Smooth muscle cell (in vitro differentiated cells): ENCODE results near the gene CHPF. TPM values are rescaled to one million over a fixed set of nuclear protein-coding genes. Genes with fewer than 3 reads are reported as not detected.
A peak's percentile ranks its signal among the peaks of the same experiment; 100 is the strongest.

Experiments used
- DNase-seq: peaks from one replicate; lab custom pipeline; 2025; ENCODE audit not compliant: unreplicated experiment; lab: John Stamatoyannopoulos, UW
- H2AFZ ChIP-seq: fragments of 200-600 bp; sonication (generic); 2 replicates; pipeline ENCODE4 v1.6.0; 2016; ENCODE audit warnings: antibody characterized with exemption, low read depth, mild to moderate bottlenecking
- H3F3A ChIP-seq: fragments of 200-600 bp; sonication (generic); 2 replicates; pipeline ENCODE4 v1.6.0; 2017; ENCODE audit warnings: antibody characterized with exemption, low read depth
- H3K27ac ChIP-seq: fragments of 200-600 bp; sonication (generic); 2 replicates; pipeline ENCODE4 v1.5.1; 2016; ENCODE audit warnings: low read depth, mild to moderate bottlenecking
- H3K27me3 ChIP-seq: fragments of 200-600 bp; sonication (generic); 2 replicates; pipeline ENCODE4 v1.6.1; 2016; ENCODE audit warnings: low read depth, mild to moderate bottlenecking
- H3K36me3 ChIP-seq: fragments of 200-600 bp; sonication (generic); 2 replicates; pipeline ENCODE4 v1.5.1; 2016; ENCODE audit warnings: low read depth
- H3K4me1 ChIP-seq: fragments of 200-600 bp; sonication (generic); 2 replicates; pipeline ENCODE4 v1.5.1; 2016; ENCODE audit warnings: low read depth
- H3K4me2 ChIP-seq: fragments of 200-600 bp; sonication (generic); 2 replicates; pipeline ENCODE4 v1.6.0; 2016; ENCODE audit warnings: mild to moderate bottlenecking
- H3K4me3 ChIP-seq: fragments of 200-600 bp; sonication (generic); 2 replicates; pipeline ENCODE4 v1.5.1; 2016; ENCODE audit warnings: mild to moderate bottlenecking
- H3K79me2 ChIP-seq: fragments of 200-600 bp; sonication (generic); 2 replicates; pipeline ENCODE4 v1.6.0; 2016; ENCODE audit warnings: low read depth, mild to moderate bottlenecking
- H3K9ac ChIP-seq: fragments of 200-600 bp; sonication (generic); 2 replicates; pipeline ENCODE4 v1.6.0; 2016; ENCODE audit warnings: low read depth
- H3K9me3 ChIP-seq: fragments of 200-600 bp; sonication (generic); replicated peaks from 2 replicates; pipeline ENCODE4 v1.5.1; 2016; ENCODE audit warnings: low read depth
- H4K20me1 ChIP-seq: fragments of 200-600 bp; sonication (generic); 2 replicates; pipeline ENCODE4 v1.6.0; 2016; ENCODE audit warnings: low read depth
- WGBS: methylation state at CpG from one replicate; pipeline ENCODE4 v1.1.7; 2016; ENCODE audit warnings: low lambda C conversion rate; 5-methylcytosine and 5-hydroxymethylcytosine counted together
- polyA plus RNA-seq: library from polyadenylated mRNA; unstranded; fragments of >200 nt; fragmentation: Nextera tagmentation; extraction: Ambion mirVana; gene quantifications from 2 replicates; pipeline ENCODE4 v1.2.1, GENCODE V29; 2016
- total RNA-seq: library from RNA; depleted of rRNA; stranded (reverse); fragments of >200 nt; gene quantifications from 2 replicates; pipeline ENCODE4 v1.2.3, GENCODE V29; 2014
- TF ChIP-seq, protein P1 (sequence below): fragments of 200-600 bp; sonication (generic); IDR thresholded peaks from 2 replicates; pipeline ENCODE4 v1.5.1; 2017; ENCODE audit warnings: borderline replicate concordance, mild to moderate bottlenecking, antibody characterized with exemption; ENCODE audit not compliant: insufficient read depth, poor library complexity, severe bottlenecking

Gene CHPF
- total and polyA plus RNA-seq, 2 experiments from 2014 or later, result 141 to 344 TPM

- no peak overlapping the region for H3K27ac ChIP-seq
- H3K4me2 ChIP-seq, result no peak overlapping the region
- H3K36me3 ChIP-seq, result no peaks in the 10 kb centered on the region
- H3K27me3 ChIP-seq, result peaks cover 15% of the 10 kb centered on the region
- no peak overlapping the region for H2AFZ ChIP-seq
- 97% methylated on average over 14 of the region's 14 CpGs for WGBS
- no peaks in the 10 kb centered on the region for H4K20me1 ChIP-seq
- no peaks in the 10 kb centered on the region for H3K79me2 ChIP-seq
- H3F3A ChIP-seq, result no peaks in the 10 kb centered on the region
- H3K4me1 ChIP-seq, result peaks cover 7% of the 10 kb centered on the region
- TF ChIP-seq, protein P1, sequence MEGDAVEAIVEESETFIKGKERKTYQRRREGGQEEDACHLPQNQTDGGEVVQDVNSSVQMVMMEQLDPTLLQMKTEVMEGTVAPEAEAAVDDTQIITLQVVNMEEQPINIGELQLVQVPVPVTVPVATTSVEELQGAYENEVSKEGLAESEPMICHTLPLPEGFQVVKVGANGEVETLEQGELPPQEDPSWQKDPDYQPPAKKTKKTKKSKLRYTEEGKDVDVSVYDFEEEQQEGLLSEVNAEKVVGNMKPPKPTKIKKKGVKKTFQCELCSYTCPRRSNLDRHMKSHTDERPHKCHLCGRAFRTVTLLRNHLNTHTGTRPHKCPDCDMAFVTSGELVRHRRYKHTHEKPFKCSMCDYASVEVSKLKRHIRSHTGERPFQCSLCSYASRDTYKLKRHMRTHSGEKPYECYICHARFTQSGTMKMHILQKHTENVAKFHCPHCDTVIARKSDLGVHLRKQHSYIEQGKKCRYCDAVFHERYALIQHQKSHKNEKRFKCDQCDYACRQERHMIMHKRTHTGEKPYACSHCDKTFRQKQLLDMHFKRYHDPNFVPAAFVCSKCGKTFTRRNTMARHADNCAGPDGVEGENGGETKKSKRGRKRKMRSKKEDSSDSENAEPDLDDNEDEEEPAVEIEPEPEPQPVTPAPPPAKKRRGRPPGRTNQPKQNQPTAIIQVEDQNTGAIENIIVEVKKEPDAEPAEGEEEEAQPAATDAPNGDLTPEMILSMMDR, result no peak
- no peaks in the 10 kb centered on the region for H3K9me3 ChIP-seq
- no peak overlapping the region for H3K9ac ChIP-seq
- DNase-seq, result no peak
- no peak overlapping the region for H3K4me3 ChIP-seq
Measured at GRCh38 chr2:219491278-219491963, 52.2 kb downstream of the CHPF start.

DNA sequence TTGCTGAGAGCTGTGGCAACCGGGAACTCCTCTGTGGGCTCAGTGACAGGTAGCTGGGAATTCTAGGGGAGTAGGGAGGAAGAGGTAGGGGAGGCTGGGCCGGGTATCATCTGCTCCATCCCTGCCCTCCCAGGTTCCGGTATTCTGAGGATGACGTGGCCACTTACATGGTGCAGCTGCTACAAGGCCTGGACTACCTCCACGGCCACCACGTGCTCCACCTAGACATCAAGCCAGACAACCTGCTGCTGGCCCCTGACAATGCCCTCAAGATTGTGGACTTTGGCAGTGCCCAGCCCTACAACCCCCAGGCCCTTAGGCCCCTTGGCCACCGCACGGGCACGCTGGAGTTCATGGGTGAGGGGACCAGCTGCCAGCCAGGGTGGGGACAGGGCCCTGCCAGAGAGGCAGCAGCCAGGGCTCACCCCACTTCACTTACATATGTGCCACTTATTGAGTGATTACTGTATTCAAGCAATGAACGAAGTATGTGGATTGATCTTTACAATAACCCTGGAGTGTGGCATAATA lies 52.9 kb downstream of the CHPF start:
- no peak for DNase-seq
- Histone ChIP-seq H3F3A (no peaks in the 10 kb centered on the region), H3K9ac (no peak overlapping the region), H3K79me2 (no peaks in the 10 kb centered on the region), H3K27ac (no peak overlapping the region), H3K36me3 (no peaks in the 10 kb centered on the region), H3K27me3 (peaks cover 17% of the 10 kb centered on the region), H3K4me2 (no peak overlapping the region), H4K20me1 (no peaks in the 10 kb centered on the region), H3K4me1 (peaks cover 10% of the 10 kb centered on the region), H3K9me3 (no peaks in the 10 kb centered on the region), H2AFZ (no peak overlapping the region), H3K4me3 (no peak overlapping the region)
- TF ChIP-seq, protein P1, result no peak
- WGBS, result 96% methylated on average over 10 of the region's 10 CpGs

- no peak for DNase-seq
- H3K9ac ChIP-seq, result no peak overlapping the region
- H3K27ac ChIP-seq, result no peak overlapping the region
- no peak overlapping the region for H3K4me3 ChIP-seq
- no peaks in the 10 kb centered on the region for H3F3A ChIP-seq
- no peaks in the 10 kb centered on the region for H3K9me3 ChIP-seq
- no peaks in the 10 kb centered on the region for H3K36me3 ChIP-seq
- TF ChIP-seq, protein P1, result peak; percentile 20
- H3K79me2 ChIP-seq, result no peaks in the 10 kb centered on the region
- no peaks in the 10 kb centered on the region for H4K20me1 ChIP-seq
- H3K27me3 ChIP-seq, result peaks cover 20% of the 10 kb centered on the region
- H2AFZ ChIP-seq, result no peak overlapping the region
- peaks cover 11% of the 10 kb centered on the region for H3K4me1 ChIP-seq
- no peak overlapping the region for H3K4me2 ChIP-seq
- 89% methylated on average over 23 of the region's 23 CpGs for WGBS
Measured at GRCh38 chr2:219490186-219490585, 53.4 kb downstream of the CHPF start.

- WGBS, result 98% methylated on average over 7 of the region's 9 CpGs
- Histone ChIP-seq H3K27ac (no peak overlapping the region), H3K27me3 (peaks cover 22% of the 10 kb centered on the region), H3F3A (no peaks in the 10 kb centered on the region), H3K4me3 (no peak overlapping the region), H3K9me3 (no peaks in the 10 kb centered on the region), H3K9ac (no peak overlapping the region), H3K4me2 (no peak overlapping the region), H3K4me1 (peaks cover 20% of the 10 kb centered on the region), H2AFZ (no peak overlapping the region), H3K79me2 (no peaks in the 10 kb centered on the region), H4K20me1 (no peaks in the 10 kb centered on the region), H3K36me3 (no peaks in the 10 kb centered on the region)
- TF ChIP-seq, protein P1, result no peak
- no peak for DNase-seq
Measured at GRCh38 chr2:219489315-219489714, 54.3 kb downstream of the CHPF start.
